ELF-1 (cell line): ENCODE data around the gene HEPH.
"Not testable (repeated sequence)": the region's sequence is repeated elsewhere in the genome, so short reads cannot be mapped to it uniquely, and the experiment has no call there.

ENCODE experiments used
- DNase-seq: peaks from one replicate; pipeline ENCODE4 v3.0.0-alpha.2; 2016; ENCODE audit warnings: low read depth, low spot score

Gene HEPH

DNA sequence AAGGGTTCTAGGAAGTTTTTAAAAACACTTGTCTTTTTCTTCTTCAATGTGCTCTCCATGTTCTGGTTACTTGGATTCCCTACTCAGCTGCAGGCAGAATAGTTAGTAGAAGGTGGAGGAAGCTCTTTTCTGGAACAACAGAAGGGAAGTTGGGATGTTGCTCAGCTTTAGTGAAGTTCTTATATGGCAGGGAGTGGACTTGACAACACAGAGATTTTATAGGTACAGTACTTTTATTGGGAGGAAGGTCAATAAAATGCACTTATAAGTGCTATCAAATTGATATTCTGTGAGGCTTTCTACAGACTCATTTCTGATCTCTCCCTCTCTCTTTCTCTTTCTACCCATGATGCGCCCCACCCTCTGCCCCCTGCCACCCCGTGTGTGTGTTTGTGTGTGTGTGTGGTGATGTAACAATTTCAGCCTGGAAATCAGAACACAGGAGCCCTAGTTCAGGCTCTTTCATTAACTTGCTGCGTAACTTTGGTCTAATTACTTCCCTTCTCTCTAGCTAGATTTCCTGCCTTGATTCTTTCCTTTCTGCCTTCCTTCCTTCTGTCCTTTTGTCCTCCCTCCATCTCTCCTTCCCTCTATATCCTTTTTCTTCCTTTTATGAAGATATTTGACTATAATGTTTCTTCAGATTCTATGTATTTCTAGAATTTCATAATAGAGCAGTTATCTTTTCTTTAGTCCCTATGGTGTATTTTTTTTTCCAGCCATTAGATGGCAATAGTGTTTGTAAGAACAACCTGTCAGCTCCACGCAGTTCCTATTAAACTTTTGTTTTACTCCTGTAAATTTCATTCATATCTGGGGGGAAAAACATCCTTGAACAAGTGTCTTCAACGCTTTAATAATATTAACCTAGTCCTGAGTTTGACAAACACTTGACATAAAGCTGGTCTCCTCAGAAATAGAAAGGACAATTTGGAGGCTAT lies 37.1 kb downstream of the HEPH start:
- DNase-seq, result no peak

- no peak for DNase-seq
Measured at GRCh38 chrX:66203114-66203513, 39.1 kb downstream of the HEPH start.

DNA sequence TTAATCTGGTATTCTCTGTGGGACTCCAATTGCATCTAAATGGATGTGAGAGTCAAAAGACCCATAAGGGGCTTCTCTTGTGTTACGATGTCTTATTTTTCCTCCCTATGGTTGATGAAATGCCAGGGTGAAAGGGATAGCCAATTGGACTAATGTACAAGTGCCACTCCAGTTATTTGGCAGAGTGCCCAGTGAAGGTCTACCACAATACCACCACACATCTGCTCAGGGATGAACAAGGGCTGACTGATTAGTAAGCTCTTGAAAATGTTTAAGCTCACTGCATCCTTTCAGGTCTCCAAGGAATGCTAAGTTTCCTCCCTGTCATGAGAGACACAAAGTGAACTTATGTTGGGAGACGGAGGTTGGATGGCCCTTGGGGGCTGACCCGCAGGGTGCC lies 57.8 kb downstream of the HEPH start:
- no peak for DNase-seq

DNA sequence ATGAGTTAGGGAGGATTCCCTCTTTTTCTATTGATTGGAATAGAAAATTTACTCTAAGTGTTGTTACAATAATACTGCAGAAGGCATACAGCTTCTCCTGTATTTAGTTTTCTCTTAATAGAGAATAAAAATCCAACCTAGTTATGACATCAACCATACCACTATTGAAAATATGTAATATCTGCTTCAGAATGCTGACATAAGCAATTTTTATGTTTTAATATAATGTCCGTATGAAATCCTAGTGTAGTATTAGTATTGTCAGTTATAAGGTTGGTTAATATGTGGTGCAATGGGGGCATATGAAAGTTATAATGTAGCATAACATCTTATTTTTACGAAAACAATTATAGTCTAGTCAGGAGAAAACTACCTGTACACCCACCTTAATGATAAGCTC lies 68.2 kb downstream of the HEPH start:
- DNase-seq, result no peak

- no peak for DNase-seq
Measured at GRCh38 chrX:66233209-66233608, 69.2 kb downstream of the HEPH start.

GRCh38 chrX:66233904-66234303 lies 69.9 kb downstream of the HEPH start:
- not testable (repeated sequence) for DNase-seq

- no peak for DNase-seq
Measured at GRCh38 chrX:66255359-66255967, 91.4 kb downstream of the HEPH start.

DNA sequence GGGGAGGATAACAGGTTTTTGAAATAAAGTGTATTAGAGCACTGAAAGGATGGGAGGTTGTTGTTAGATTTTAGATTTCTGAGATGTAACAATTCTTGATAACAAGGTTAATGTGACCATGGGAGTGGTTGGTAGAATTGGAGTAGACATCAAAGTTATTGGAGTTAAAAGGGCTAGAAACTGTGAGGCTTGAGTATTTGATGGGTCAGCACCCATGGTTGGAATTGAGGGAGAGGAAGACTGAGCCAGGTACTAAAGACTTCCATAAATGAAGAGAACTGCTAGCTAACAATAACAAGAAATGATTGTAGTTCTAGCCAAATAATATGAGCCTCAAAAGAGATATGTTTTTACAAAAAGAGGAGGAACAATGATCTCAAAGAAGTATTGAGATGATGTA lies 98.8 kb downstream of the HEPH start:
- DNase-seq, result no peak
